LNCAP (cell line): ENCODE measurements around the gene SH3GL3.

Experiments
- TF ChIP-seq, protein P1 (sequence below): fragments of 450-650 bp; IDR thresholded peaks from 2 replicates; pipeline ENCODE4 v1.5.1; 2017; ENCODE audit warnings: mild to moderate bottlenecking

Gene SH3GL3

GRCh38 chr15:83556754-83557153 lies 109.6 kb downstream of the SH3GL3 start:
- TF ChIP-seq, protein P1, sequence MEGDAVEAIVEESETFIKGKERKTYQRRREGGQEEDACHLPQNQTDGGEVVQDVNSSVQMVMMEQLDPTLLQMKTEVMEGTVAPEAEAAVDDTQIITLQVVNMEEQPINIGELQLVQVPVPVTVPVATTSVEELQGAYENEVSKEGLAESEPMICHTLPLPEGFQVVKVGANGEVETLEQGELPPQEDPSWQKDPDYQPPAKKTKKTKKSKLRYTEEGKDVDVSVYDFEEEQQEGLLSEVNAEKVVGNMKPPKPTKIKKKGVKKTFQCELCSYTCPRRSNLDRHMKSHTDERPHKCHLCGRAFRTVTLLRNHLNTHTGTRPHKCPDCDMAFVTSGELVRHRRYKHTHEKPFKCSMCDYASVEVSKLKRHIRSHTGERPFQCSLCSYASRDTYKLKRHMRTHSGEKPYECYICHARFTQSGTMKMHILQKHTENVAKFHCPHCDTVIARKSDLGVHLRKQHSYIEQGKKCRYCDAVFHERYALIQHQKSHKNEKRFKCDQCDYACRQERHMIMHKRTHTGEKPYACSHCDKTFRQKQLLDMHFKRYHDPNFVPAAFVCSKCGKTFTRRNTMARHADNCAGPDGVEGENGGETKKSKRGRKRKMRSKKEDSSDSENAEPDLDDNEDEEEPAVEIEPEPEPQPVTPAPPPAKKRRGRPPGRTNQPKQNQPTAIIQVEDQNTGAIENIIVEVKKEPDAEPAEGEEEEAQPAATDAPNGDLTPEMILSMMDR = no peak

GRCh38 chr15:83558146-83558545 lies 111.0 kb downstream of the SH3GL3 start:
- TF ChIP-seq, protein P1 = no peak

- TF ChIP-seq, protein P1 = peak; percentile 90
Observed at GRCh38 chr15:83559310-83559966, 112.3 kb downstream of the SH3GL3 start.

DNA sequence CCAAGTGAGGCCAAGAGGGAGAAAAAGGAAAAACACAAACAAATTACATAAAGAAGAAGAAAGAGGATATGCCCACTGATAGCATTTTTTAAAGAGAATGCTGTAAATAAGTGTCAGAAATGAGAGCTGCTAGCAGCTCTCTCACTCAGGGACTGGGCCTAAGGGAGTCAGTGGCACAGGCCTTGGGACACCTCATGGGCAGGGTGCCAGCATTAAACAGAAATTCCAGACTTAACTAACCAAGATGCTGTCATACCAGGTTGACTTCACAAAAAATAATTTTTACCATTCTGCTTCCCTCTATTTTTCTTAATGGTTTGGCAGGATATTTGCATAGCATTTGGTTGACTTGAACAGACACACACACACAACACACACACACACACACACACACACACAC lies 114.5 kb downstream of the SH3GL3 start:
- TF ChIP-seq, protein P1 = no peak

DNA sequence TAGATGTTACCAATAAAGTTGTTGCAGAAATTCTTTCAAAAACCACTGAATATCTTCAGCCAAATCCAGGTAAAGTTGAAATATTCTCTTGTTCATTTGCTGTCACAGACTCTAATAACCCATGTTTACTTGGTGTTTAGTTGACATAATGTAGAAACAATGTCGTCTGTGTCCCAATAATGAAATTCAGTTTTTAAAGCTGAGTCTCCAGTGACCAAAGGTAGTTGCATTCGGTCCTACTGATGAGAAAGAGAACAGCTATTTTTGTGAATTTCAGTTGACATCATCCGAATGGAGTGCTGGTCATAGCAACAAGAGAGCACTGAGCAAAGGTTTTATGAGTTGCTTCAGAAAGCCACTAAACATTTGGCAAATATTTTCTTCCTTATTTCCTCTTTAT lies 118.0 kb downstream of the SH3GL3 start:
- TF ChIP-seq, protein P1 = no peak

- TF ChIP-seq, protein P1 = peak; percentile 69
Observed at GRCh38 chr15:83565553-83566159, 118.5 kb downstream of the SH3GL3 start.

GRCh38 chr15:83567318-83567717 lies 120.2 kb downstream of the SH3GL3 start:
- TF ChIP-seq, protein P1 = no peak

DNA sequence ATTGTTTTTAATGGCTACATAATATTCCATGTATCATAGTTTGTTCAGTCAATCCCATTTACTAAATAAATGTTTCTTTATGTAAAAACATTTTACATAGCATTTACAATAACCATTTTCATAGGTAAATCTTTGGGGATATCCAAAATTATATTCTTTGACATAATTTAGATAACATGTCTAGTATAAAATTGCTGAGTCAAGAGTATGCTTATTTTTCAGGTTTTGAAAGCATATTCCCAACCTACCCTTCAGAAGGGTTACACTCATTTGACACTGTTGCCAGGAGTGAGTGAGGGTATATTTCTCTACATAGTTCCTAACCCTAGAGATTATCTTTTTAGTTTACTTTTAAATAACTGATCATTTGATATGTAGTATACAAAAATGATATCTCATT lies 122.2 kb downstream of the SH3GL3 start:
- TF ChIP-seq, protein P1 = no peak
